ENCODE results near the gene TRIP6. TPM values are rescaled to one million over a fixed set of nuclear protein-coding genes. Genes with fewer than 3 reads are reported as not detected.

The TRIP6 gene
- total RNA-seq, 1 donor from 2014 or later = 14.9 TPM

DNA sequence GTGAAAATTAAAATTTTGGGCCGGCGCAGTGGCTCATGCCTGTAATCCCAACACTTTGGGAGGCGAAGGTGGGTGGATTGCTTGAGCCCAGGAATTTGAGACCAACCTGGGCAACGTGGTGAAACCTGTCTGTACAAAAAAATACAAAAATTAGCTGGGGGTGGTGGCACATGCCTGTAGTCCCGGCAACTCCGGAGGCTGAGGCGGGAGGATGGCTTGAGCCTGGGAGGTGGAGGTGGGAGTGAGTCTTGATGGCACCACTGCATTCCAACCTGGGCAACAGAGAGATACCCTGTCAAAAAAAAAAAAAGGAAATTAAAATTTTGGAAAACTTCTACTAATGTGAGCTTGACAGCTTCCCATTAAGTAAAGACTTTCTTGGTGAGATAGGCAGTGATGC, 10.8 kb downstream of the TRIP6 start:
- no peak overlapping the region for H3K4me3 ChIP-seq
- peaks cover 7% of the 10 kb centered on the region for H3K27me3 Mint-ChIP-seq (ENCODE audit: insufficient read depth, low read depth)
- no peak overlapping the region for H3K27ac ChIP-seq
- H3K4me2 ChIP-seq = peak overlapping the region; percentile 93
- H3K4me3 Mint-ChIP-seq = peak overlapping the region; percentile 48
- H3K4me1 Mint-ChIP-seq = peaks cover 49% of the 10 kb centered on the region
- no peak for DNase-seq (ENCODE audit: low spot score)
- H3K27ac Mint-ChIP-seq = no peak overlapping the region
- H2AFZ ChIP-seq (replicated peaks) = no peak overlapping the region
- H3K36me3 ChIP-seq = peaks cover 8% of the 10 kb centered on the region
- no peaks in the 10 kb centered on the region for H3K9me3 Mint-ChIP-seq
- H3K27me3 ChIP-seq = no peaks in the 10 kb centered on the region
- H3K36me3 Mint-ChIP-seq = peaks cover 42% of the 10 kb centered on the region
- H3K9me3 ChIP-seq (ENCODE audit: low read depth) = no peaks in the 10 kb centered on the region
- peaks cover 79% of the 10 kb centered on the region for H3K79me2 ChIP-seq (ENCODE audit: low read depth)
- no peak for TF ChIP-seq EZH2phosphoT487 (IDR thresholded peaks at IDR 0.05)
- TF ChIP-seq EZH2 (IDR thresholded peaks at IDR 0.05) = no peak
- TF ChIP-seq, protein P1, sequence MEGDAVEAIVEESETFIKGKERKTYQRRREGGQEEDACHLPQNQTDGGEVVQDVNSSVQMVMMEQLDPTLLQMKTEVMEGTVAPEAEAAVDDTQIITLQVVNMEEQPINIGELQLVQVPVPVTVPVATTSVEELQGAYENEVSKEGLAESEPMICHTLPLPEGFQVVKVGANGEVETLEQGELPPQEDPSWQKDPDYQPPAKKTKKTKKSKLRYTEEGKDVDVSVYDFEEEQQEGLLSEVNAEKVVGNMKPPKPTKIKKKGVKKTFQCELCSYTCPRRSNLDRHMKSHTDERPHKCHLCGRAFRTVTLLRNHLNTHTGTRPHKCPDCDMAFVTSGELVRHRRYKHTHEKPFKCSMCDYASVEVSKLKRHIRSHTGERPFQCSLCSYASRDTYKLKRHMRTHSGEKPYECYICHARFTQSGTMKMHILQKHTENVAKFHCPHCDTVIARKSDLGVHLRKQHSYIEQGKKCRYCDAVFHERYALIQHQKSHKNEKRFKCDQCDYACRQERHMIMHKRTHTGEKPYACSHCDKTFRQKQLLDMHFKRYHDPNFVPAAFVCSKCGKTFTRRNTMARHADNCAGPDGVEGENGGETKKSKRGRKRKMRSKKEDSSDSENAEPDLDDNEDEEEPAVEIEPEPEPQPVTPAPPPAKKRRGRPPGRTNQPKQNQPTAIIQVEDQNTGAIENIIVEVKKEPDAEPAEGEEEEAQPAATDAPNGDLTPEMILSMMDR (IDR thresholded peaks at IDR 0.05) = no peak
- peaks cover 30% of the 10 kb centered on the region for H3K4me1 ChIP-seq
- H3K9ac ChIP-seq = no peak overlapping the region
- peaks cover 55% of the 10 kb centered on the region for H3F3A ChIP-seq (ENCODE audit: low read depth)
- H4K20me1 ChIP-seq (ENCODE audit: low read depth) = peaks cover 76% of the 10 kb centered on the region

DNA sequence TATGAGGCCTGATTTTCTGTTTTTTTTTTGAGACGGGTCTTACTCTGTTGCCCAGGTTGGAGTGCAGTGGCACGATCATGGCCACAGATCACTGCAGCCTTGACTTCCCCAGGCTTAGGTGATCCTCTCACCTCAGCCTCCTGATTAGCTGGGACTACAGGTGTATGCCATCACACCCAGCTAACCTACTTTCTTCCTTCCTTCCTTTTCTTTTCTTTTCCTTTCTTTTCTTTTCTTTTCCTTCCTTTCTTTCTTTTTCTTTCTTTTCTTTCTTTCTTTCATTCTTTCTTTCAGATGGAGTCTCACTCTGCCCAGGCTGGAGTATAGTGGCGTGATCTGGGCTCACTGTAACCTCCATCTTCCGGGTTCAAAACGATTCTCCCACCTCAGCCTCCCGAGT, 11.5 kb downstream of the TRIP6 start:
- H3K9me3 Mint-ChIP-seq = no peaks in the 10 kb centered on the region
- H3K27me3 Mint-ChIP-seq (ENCODE audit: insufficient read depth, low read depth) = peaks cover 10% of the 10 kb centered on the region
- Histone ChIP-seq H3K4me2 (no peak overlapping the region), H3K9ac (no peak overlapping the region), H3K27me3 (no peaks in the 10 kb centered on the region), H3F3A (ENCODE audit: low read depth) (peaks cover 56% of the 10 kb centered on the region), H3K9me3 (ENCODE audit: low read depth) (no peaks in the 10 kb centered on the region), H3K4me3 (no peak overlapping the region), H3K79me2 (ENCODE audit: low read depth) (peaks cover 86% of the 10 kb centered on the region), H4K20me1 (ENCODE audit: low read depth) (peaks cover 80% of the 10 kb centered on the region), H2AFZ (replicated peaks) (no peak overlapping the region), H3K4me1 (peaks cover 30% of the 10 kb centered on the region), H3K27ac (no peak overlapping the region), H3K36me3 (peaks cover 13% of the 10 kb centered on the region)
- DNase-seq (ENCODE audit: low spot score) = no peak
- no peak overlapping the region for H3K27ac Mint-ChIP-seq
- H3K4me3 Mint-ChIP-seq = no peak overlapping the region
- H3K4me1 Mint-ChIP-seq = peaks cover 46% of the 10 kb centered on the region
- TF ChIP-seq, protein P1 (IDR thresholded peaks at IDR 0.05) = no peak
- TF ChIP-seq EZH2phosphoT487 (IDR thresholded peaks at IDR 0.05) (no peak), EZH2 (IDR thresholded peaks at IDR 0.05) (no peak)
- H3K36me3 Mint-ChIP-seq = peaks cover 45% of the 10 kb centered on the region

DNA sequence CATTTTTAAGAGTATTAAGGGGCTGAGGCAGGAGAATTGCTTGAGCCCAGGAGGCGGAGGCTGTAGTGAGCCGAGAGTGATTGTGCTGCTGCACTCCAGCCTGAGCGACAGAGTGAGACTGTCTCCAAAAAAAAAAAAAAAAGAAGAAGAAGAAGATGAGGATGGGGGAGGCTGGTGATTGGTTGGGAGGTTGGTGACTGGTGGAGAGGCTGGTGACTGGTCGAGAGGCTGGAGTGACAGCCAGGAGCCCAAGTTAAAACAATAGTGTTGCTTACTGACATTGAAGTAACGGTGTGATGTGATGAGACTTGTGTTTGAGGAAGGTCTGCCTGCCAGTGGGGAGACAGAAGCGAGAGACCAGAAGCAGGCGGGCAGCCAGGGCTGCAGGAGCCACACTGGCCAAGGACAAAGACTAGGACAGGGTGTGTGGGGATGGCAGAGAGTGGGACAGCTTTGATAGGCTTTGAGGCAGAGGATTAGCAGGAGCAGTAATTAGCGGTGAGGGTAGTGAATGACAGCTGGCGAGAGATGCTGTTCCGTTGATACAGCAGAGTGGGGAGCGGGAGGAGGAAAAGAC, 12.6 kb downstream of the TRIP6 start:
- H3K27ac ChIP-seq = no peak overlapping the region
- peaks cover 13% of the 10 kb centered on the region for H3K36me3 ChIP-seq

More for the DNA sequence above, 12.6 kb downstream of the TRIP6 start:
- H3K27me3 Mint-ChIP-seq (ENCODE audit: insufficient read depth, low read depth) = peaks cover 10% of the 10 kb centered on the region
- no peak overlapping the region for H3K9ac ChIP-seq
- no peaks in the 10 kb centered on the region for H3K27me3 ChIP-seq
- no peak overlapping the region for H3K4me3 ChIP-seq
- H3K36me3 Mint-ChIP-seq = peaks cover 54% of the 10 kb centered on the region
- no peak overlapping the region for H2AFZ ChIP-seq (replicated peaks)
- H3K9me3 Mint-ChIP-seq = no peaks in the 10 kb centered on the region
- peaks cover 52% of the 10 kb centered on the region for H3F3A ChIP-seq (ENCODE audit: low read depth)
- no peak for TF ChIP-seq EZH2phosphoT487 (IDR thresholded peaks at IDR 0.05)
- TF ChIP-seq, protein P1 (IDR thresholded peaks at IDR 0.05) = no peak
- TF ChIP-seq EZH2 (IDR thresholded peaks at IDR 0.05) = no peak
- H3K4me2 ChIP-seq = peak overlapping the region; percentile 33
- peaks cover 91% of the 10 kb centered on the region for H4K20me1 ChIP-seq (ENCODE audit: low read depth)
- H3K4me1 ChIP-seq = peaks cover 30% of the 10 kb centered on the region
- H3K79me2 ChIP-seq (ENCODE audit: low read depth) = peaks cover 94% of the 10 kb centered on the region
- peaks cover 38% of the 10 kb centered on the region for H3K4me1 Mint-ChIP-seq
- peak overlapping the region; percentile 25 for H3K27ac Mint-ChIP-seq
- H3K9me3 ChIP-seq (ENCODE audit: low read depth) = no peaks in the 10 kb centered on the region
- peak; percentile 50 for DNase-seq (ENCODE audit: low spot score)
- peak overlapping the region; percentile 13 for H3K4me3 Mint-ChIP-seq

Data from neural progenitor cell (in vitro differentiated cells).